GM18867 (cell line): ENCODE results near the gene FFAR1.

Experiments
- ATAC-seq: cut with Tn5 transposase; IDR thresholded peaks from one replicate; pipeline ENCODE4 v1.9.1; 2021; ENCODE audit warnings: mild to moderate bottlenecking, moderate library complexity; ENCODE audit not compliant: unreplicated experiment

FFAR1 gene, protein sequence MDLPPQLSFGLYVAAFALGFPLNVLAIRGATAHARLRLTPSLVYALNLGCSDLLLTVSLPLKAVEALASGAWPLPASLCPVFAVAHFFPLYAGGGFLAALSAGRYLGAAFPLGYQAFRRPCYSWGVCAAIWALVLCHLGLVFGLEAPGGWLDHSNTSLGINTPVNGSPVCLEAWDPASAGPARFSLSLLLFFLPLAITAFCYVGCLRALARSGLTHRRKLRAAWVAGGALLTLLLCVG (N-terminal part only)

DNA sequence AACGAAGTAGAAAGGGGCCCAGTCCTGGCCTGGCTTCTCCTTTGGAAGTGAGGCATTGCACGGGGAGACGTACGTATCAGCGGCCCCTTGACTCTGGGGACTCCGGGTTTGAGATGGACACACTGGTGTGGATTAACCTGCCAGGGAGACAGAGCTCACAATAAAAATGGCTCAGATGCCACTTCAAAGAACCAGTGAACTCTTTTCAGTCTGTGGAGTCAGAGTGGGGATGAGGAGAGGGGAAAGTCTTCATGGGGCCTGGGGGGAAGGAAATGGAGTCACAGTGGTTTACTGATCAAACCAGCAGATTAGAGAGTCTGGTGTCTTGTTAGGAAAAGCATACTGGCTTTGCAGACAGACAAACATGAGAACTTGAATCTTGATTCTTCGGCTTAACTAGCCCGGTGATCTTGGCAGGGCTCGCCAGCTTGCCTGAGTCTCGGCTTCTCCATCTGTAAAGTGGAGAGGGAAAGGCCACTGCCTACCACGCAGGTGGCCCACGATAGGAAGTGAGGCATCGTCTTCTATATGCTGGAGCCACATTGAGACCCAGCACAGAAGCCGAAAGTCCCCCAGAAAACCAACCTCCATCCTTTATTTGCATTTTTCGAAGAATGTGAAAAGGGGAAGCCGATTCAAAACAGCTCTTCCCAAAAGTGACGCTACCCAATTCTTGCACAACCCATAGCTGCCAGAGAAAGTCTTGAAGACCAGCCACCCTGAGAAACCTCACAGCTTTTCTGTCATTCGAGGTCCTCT is at the start of gene FFAR1:
Gene FFAR1, plus strand, starts transcription at position 732 of the 759 bp plus-strand sequence. CDS start 3,650 bp downstream, outside the sequence.
- peak; percentile 57 for ATAC-seq

DNA sequence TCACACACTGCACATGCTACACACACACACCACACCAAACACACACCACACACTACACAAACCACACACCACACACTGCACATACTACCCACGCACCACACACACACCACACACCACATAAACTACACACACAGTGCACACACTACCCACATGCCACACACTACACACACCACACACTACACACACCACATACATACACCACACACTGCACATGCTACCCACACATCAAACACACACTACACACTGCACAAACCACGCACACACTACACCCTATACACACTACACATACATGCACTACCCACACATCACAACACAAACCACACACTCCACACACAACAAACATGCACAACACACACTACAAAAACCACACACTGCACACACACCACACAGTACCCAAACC is 49.8 kb upstream of the FFAR1 start:
- ATAC-seq, result no peak

DNA sequence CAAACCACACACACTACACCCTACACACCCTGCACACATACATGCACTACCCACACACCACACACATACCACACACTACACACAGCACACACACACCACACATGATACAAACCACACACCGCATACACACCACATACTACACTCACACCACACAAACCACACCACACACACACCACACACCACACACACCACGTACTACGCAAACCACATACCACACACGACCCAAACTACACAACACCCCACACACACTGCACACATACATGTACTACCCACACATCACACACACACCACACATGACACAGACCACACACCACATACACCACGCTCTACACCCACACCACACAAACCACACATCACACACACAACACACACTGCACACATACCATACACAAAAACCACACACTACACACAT is 49.1 kb upstream of the FFAR1 start:
- no peak for ATAC-seq

DNA sequence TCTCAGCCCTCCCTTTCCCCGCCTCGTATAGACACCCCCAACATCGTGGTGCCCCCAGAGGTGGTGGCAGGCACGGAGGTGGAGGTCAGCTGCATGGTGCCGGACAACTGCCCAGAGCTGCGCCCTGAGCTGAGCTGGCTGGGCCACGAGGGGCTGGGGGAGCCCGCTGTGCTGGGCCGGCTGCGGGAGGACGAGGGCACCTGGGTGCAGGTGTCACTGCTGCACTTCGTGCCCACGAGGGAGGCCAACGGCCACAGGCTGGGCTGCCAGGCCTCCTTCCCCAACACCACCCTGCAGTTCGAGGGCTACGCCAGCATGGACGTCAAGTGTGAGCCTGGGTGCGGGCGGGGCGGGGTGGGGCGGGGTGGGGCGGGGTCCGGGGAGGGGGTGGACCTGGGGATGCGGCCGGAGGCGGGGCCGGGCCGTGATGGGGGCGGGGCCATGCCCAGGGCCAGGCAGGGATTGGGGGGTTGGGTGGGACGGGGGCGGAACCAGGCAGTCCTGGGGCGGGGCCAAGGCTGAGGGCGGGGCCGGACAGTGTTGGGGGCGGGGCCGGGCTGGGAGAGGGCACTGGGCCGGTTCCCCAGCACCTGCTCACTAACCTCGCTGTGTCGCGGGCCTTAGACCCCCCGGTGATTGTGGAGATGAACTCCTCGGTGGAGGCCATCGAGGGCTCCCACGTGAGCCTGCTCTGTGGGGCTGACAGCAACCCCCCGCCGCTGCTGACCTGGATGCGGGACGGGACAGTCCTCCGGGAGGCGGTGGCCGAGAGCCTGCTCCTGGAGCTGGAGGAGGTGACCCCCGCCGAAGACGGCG is 48.0 kb upstream of the FFAR1 start:
- ATAC-seq, result no peak

DNA sequence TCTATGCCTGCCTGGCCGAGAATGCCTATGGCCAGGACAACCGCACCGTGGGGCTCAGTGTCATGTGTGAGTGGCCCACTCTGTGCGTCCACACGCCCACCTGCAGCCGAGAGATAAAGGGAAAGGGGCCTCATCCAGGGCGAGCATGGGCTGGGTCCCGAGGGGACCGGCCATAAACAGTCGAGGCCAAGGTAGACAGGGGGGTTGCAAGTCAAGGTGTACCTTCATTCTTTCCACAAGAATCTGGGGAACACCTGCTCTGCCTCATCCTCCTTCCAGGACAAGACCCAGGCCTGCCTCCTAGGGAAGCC is 47.4 kb upstream of the FFAR1 start:
- no peak for ATAC-seq

DNA sequence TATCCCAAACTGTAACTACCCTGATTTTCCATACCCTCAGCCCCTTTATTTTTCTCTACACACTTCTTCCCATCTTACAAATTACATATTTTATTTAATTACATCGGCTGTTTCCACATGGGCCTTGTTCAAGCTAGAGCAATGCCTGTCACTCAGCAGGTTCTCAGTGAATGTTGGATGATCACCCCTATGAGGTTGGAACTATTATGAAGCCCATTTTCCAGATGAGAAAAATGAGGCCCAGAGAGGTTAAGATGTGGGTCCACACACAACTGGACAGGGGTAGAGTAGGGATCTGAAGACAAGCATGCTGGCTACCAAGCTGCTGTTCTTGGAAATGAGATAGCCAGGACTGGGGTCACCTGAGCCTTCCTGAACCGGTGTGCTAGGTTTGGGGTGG is 45.7 kb upstream of the FFAR1 start:
- ATAC-seq, result no peak

DNA sequence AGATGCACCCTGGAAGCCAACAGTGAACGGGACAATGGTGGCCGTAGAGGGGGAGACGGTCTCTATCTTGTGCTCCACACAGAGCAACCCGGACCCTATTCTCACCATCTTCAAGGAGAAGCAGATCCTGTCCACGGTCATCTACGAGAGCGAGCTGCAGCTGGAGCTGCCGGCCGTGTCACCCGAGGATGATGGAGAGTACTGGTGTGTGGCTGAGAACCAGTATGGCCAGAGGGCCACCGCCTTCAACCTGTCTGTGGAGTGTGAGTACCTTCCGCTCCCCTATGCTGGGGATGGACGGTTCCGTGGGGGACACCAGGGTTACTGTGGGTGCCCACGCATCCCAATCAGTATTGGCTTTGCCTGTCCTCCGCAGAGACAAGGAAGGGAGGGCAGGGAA is 45.3 kb upstream of the FFAR1 start:
- no peak for ATAC-seq

DNA sequence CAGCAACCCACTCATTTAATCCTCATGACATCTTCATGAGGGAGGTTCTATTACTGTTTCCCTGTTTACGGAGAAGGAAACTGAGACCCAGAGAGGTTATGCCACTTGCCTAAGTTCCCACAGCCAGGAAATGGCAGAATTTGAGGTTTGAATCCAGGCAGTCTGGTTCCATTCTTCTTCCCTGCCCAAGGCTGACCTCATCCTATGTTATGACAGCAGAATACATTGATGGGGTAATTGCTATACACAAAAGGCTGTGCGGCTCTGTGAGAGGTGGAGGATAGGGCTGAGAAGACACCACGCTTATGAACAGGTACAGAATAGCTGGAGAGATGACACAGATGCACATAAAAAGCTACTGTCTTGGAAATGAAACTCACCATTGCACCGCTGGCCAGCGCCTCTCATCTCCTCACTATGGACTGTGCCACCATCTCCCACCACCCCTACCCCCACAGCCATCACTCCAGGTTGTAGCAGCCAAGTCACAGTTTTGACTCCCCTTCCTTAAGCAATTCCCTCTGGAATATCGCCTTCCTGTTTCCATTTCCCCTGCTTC is 44.3 kb upstream of the FFAR1 start:
- no peak for ATAC-seq

DNA sequence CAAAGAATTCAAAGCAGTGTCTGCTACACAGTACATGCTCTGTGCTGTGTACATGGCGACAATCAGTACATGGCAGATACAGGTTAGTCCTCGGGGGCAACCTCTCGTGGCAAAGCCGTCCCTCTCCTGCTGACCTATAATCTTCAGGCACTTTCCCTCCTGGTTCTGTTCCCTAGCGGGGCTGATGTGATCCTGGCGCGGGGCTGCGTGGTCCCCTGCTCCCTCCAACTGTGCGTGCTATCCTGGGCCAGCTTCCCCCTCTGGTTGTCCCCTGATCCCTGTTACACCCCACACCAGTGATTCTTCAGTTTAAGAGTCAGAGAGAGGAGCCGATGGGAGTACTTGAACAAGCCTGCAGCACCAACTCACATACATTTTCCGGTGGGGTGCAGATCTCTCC is 43.7 kb upstream of the FFAR1 start:
- no peak for ATAC-seq

DNA sequence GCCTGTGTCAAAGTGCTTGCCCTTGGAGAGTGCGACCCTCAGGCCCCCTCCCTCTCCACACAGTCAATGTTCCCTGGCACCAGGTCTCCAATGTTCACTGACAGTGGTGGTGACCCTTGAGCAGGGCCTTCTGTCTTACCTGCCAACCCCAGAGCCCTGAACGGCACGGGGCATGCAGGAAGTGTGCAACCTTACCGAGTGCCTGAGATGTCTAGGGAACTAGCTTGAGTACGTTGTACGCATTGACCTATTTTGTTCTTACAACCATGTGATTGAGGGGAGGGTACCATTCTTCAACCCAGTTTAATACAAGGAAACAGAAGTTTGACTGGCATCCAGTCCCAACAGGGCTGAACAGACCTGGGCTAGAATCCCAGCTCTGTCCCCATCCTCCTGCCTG is 42.5 kb upstream of the FFAR1 start:
- ATAC-seq, result no peak

DNA sequence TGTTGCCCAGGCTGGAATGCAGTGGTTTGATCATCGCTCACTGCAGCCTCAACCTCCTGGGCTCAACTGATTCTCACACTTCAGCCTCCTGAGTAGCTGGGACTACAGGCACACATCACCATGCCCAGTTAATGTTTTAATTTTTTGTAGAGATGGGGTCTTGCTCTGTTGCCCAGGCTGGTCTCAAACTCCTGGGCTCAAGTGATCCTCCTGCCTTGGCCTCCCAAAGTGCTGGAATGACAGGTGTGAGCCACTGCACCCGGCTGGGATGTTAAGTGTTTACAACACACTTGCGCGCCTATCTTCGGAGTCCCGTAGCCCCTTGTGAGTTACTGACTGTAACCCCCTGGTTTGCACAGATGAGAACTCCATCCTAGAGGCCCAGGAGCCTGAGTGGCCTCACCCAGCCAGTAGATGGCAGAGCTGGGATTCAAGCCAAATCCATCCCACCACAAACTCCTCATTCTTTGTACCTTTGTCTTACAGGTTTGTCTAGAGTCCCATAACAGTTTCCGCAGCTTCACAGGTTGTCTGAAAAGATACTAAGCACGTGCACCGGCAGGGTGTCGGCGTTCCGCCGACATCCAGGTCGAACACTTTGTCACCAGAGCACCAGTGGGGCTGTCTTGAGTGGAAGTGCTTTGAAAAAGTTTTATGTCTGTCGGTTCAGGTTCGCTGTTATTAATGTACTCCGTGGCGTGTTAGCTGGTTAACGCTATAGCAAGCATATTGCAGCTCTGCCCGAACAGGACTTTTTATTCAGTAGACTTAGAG is 41.0 kb upstream of the FFAR1 start:
- ATAC-seq, result no peak

DNA sequence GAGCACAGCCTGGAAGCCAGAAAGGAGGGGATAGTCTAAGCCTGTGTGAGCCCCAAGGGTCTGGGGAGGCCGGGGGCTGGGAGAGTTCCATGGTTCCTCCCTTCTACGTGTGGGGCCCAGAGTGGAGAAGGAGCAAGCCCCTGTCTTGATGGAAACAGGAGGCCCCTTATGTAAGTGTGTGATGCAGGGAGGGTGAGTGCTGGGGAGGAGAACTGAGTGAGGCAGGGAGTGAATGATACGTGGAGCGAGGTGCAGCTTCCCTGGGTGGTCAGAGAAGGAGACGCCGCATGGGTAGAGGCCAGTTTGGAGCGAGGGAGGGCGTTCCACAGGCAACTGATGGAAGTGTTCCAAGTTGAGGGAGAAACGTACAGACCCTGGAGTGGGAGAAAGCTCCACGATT is 39.8 kb upstream of the FFAR1 start:
- ATAC-seq, result no peak

DNA sequence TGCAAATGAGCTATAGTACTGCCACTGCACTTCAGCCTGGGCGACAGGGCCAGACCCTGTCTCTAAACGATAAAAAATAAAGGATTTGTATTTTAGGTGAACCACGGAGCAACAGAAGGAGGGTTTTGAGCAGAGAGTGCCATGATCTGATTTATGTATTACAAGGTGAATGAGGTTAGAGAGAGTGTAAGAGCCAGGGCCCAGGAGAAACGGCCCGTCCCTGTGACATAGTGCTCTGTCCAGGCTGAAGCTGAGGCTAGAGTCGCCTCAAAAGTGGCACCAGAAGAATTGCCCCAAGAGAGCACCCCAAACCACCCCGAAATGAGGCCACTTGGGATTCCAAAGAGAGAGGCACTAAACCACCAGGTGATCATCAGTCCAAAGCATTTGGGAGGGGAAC is 38.8 kb upstream of the FFAR1 start:
- no peak for ATAC-seq

DNA sequence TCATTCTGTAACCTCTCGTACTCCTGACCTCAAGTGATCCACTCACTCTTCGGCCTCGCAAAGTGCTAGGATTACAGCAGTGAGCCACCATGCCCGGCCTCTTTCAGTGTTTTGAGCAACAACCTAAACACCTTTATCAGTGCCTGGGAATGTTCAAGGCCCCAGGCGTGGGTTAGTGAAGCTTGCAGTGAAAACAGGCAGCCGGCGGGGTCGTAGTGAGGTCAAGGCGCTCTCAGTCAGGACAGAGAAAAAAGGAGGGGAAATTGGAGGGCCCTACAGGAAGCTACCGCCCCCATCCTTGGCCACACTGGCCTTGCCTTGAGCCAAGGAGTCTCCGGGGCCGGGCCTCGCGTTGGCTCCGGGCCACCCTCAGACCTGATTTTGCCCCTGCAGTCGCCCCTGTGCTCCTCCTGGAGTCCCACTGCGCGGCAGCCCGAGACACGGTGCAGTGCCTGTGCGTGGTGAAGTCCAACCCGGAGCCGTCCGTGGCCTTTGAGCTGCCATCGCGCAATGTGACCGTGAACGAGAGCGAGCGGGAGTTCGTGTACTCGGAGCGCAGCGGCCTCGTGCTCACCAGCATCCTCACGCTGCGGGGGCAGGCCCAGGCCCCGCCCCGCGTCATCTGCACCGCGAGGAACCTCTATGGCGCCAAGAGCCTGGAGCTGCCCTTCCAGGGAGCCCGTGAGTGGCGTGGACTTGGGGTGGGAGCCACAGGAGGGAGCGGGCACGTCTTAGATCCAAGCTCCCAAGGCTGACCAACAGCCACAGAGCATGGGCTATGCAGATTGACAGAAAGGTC is 38.0 kb upstream of the FFAR1 start:
- no peak for ATAC-seq

DNA sequence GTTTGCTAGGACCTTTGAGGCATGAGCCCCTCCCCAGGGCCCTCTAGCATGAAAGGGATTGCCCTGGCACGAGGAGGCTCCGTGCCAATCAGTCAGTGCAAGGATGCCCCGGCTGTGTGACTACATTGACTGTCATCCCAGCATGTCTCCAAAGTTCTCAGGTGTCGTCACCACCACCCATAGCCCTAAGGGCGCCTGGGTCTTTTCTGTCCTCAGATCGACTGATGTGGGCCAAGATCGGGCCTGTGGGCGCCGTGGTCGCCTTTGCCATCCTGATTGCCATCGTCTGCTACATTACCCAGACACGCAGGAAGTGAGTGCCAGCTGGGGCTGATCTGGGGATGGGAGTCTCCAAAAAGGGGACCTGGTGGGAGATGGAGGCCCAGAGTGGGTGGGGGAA is 37.4 kb upstream of the FFAR1 start:
- no peak for ATAC-seq

DNA sequence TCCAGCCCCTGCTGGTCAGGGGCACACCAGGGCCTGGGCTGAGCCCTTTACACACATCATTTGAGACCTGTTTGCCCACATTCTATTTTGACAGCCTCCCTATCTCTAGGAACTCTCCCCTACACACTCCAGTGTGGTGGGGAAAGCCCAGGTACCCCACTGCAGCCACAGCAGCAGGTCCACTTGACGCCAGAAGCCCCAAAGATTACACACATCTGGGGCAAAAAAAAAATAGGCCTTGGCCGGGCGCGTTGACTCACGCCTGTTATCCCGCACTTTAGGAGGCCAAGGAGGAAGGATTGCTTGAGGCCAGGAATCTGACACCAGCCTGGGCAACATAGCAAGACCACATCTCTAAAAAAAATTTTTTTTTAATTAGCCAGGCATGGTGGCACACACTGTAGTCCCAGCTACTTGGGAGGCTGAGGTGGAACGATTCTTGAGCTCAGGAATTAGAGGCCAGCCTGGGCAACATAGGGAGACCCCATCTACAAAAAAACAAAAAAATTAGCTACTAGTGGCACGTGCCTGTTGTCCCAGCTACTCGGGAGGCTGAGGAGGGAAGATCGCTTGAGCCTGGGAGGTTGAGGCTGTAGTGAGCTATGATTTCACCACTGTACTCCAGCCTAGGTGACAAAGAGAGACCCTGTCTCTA is 36.8 kb upstream of the FFAR1 start:
- ATAC-seq, result no peak

DNA sequence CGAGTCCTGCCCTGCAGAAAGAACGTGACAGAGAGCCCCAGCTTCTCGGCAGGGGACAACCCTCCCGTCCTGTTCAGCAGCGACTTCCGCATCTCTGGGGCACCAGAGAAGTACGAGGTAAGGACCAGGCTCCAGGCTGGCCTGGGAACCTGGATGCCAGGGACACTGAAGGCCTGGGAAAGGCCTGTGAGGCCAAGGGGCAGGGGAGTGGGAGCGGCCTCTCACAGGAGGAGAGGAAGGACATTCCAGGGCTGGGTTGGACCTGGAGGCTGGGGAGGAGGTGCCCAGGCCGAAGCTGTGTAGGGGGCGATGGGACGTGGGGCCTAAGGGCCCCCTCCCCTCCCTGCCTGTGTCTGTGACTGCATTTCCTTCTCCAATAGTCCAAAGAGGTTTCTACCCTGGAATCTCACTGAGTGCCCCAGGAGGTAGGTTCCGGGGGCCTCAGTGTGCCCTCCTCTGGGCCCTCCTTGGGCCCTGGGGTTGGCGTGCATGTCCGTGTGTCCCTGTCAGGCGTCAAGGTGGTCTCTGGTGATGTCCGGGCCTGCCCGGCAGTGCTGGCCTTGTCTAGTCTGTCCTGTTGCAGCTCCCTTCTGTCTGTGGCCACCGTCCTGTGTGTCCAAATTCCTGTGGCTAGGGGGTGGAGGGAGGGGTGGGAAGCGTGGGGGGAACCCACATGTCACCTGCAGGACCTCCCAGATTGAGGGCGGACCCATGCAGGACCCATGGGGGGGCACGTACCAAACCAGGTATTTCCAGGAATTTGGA is 35.6 kb upstream of the FFAR1 start:
- ATAC-seq, result no peak

DNA sequence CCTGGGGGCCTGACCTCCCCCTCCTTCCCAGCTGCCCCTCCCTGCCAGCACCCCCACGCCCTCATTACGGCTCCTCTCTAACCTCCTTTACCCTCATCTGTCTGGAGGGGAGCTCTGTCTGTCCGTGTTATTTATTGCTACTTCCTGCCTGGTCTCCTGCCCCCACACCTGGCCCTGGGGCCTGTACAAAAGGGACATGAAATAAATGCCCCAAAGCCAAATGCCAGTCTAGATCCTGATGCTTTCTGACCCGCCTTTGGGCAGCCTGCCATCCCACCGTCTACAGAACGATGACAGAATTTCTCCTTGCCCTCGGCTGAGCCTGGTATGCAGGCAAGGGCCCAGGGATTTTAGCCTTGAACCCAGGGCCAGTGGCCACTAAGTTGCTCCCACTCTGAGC is 34.1 kb upstream of the FFAR1 start:
- ATAC-seq, result no peak

DNA sequence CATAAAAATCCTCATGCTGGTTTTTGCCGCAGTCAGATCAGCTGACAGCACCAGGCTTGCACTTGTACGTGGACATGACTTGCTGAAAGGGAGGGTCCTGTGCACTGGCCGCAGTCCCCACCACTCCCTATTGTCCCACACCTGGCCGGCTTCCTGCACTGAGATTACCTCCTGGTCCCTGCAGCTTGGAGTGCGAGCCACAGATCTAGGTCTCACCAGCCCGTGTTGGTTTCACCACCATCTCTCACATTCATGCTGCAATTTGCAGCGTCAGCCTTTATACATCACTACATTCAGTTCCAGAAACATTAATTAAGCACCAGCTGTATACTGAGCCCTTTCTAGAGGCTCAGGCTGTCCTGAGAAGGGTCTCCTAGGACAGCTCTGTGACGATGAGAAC is 33.7 kb upstream of the FFAR1 start:
- no peak for ATAC-seq
